GM06990 (cell line): Measurements from ENCODE around the gene DLG2.

Experiments used
- DNase-seq: peaks from one replicate; pipeline ENCODE4 v3.0.0-alpha.2; 2011; ENCODE audit not compliant: insufficient read length; ENCODE audit errors: extremely low read depth
- H3K27me3 ChIP-seq: replicated peaks from 2 replicates; pipeline ENCODE4 v1.6.0; 2011; ENCODE audit warnings: low read length; ENCODE audit not compliant: control insufficient read depth, insufficient read depth
- H3K36me3 ChIP-seq: 2 replicates; pipeline ENCODE4 v1.5.1; 2011; ENCODE audit warnings: low read length; ENCODE audit not compliant: control insufficient read depth, insufficient read depth
- H3K4me3 ChIP-seq: replicated peaks from 2 replicates; pipeline ENCODE4 v1.5.1; 2011; ENCODE audit warnings: low read depth, mild to moderate bottlenecking, control low read depth, low read length
- TF ChIP-seq, protein P1 (sequence below): IDR thresholded peaks from 2 replicates; pipeline ENCODE4 v1.5.1; 2011; ENCODE audit warnings: low read length, control low read depth, mild to moderate bottlenecking, inconsistent platforms; ENCODE audit not compliant: insufficient read depth, poor library complexity, severe bottlenecking

Gene DLG2

DNA sequence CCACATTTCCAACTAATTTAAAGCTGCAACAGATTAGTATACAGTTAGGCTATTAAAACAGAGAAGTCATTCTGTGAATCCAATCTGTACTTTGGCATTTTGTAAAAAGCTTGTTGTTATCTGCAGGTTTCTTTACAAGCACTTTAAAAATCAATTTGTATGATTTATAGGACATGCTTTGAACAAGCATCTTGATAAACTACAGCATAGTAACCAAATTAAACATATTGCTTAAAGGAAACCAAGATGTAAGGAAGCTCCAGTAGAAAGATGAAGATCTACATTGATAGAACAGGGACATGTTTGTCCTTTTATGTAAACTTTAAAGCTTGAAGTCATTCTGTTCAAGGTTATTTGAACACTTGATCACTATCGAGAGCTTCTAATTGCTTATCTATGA lies 1842.7 kb downstream of the DLG2 start:
- Histone ChIP-seq H3K4me3 (no peak overlapping the region), H3K36me3 (no peaks in the 10 kb centered on the region), H3K27me3 (no peaks in the 10 kb centered on the region)
- TF ChIP-seq, protein P1, sequence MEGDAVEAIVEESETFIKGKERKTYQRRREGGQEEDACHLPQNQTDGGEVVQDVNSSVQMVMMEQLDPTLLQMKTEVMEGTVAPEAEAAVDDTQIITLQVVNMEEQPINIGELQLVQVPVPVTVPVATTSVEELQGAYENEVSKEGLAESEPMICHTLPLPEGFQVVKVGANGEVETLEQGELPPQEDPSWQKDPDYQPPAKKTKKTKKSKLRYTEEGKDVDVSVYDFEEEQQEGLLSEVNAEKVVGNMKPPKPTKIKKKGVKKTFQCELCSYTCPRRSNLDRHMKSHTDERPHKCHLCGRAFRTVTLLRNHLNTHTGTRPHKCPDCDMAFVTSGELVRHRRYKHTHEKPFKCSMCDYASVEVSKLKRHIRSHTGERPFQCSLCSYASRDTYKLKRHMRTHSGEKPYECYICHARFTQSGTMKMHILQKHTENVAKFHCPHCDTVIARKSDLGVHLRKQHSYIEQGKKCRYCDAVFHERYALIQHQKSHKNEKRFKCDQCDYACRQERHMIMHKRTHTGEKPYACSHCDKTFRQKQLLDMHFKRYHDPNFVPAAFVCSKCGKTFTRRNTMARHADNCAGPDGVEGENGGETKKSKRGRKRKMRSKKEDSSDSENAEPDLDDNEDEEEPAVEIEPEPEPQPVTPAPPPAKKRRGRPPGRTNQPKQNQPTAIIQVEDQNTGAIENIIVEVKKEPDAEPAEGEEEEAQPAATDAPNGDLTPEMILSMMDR: no peak
- DNase-seq: no peak

DNA sequence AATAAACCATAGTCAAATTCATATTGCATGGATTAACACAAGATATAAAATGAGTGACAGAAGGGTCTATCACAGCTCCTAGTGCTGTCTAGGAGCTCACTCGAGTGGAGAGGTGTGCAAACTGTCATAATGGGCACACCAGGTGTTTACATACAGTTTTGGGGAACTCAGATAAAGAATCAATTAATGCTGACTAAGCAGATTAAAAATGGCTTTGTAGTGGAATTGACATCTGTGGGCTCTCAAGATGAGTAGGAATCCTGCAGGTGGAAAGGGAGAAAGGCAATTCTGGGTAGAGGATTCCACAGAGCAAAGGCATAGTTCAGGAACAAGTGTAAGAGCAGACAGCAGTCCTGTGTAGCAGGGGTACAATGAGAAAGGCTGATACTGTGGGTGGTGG lies 1844.8 kb downstream of the DLG2 start:
- H3K4me3 ChIP-seq: no peak overlapping the region
- no peaks in the 10 kb centered on the region for H3K36me3 ChIP-seq
- TF ChIP-seq, protein P1: no peak
- no peaks in the 10 kb centered on the region for H3K27me3 ChIP-seq
- no peak for DNase-seq

DNA sequence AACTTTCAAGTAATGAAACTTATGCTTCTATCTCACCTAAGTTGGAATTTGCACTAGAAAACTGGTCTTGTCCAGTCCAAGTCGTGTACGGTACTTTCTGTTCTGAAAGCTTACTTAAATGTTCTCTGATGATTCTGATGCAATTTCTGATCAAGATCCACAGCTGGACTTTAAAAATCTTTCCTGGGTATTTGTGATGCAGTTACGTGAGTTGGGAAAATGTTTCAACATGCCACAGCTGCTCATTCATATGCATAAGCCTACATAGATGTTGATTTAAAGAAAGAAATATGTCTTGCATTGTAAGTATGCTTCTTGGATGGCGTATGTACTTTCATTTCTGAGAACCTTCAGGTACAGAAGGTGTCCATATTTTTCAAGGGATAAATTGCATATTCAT lies 1847.3 kb downstream of the DLG2 start:
- no peak for DNase-seq
- H3K4me3 ChIP-seq: no peak overlapping the region
- TF ChIP-seq, protein P1: no peak

DNA sequence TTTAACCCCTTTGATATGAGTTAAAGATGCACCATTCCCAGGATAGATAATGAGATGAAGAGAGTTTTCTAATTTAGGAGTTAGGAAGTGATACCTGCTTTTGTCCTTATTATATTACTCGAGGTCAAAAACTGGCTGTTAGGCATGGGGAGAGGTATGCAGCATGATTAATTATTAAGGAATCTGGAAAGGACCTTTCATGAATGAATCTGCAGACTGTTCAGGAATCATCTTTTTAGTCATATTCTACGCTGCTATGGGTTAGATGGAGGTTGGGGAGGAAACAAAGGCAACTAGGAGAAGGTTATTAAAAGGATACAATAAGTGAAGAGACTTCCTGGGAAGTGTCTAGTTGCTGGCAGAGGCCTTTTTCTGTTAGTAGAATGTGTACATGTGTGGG lies 1848.5 kb downstream of the DLG2 start:
- H3K27me3 ChIP-seq: no peaks in the 10 kb centered on the region
- H3K4me3 ChIP-seq: no peak overlapping the region
- TF ChIP-seq, protein P1: no peak
- no peaks in the 10 kb centered on the region for H3K36me3 ChIP-seq
- no peak for DNase-seq

More for the DNA sequence above, 1847.3 kb downstream of the DLG2 start:
- Histone ChIP-seq H3K36me3 (no peaks in the 10 kb centered on the region), H3K27me3 (no peaks in the 10 kb centered on the region)

DNA sequence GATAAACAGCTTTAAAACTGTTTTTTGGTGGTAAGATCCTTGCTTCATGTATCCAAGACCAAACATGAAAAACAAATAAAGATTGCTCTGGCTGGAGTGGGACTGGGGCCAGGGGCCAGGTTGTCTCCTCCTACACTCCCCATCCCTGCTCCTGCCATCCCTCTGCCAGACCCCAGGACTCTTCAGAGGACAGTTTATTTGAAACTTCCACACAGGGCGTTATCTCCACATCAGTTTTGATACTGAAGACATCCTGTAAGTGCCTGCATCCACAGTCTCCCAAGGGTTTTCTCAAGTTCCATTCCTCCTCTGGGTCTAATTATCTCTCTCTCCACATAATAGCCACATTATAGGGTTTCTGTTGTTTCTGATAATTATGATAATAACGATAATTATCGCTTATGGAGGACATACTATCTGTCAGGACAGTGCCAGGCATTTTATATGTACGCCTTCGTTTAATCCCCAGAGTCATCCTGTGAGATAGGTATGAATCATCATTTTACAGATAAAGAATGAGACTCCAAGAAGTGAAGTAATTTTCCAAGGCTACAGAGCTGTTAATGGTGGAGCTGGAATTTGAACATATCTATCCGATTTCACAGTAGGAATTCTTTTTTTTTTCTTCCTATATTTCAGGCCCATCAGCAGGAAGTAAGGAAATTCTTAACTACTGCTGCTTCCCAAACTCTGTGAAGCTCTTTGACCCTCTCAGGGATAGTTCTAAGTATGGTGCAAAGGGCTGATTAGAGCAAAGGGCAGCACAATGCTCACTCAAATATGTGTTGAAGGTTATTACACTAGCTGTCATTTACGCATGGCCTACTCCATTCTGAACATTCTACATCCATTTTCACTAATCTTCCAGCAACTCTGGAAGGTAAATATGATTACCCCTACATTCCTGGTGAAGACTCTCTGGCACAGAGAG lies 1852.9 kb downstream of the DLG2 start:
- H3K36me3 ChIP-seq: no peaks in the 10 kb centered on the region
- H3K27me3 ChIP-seq: no peaks in the 10 kb centered on the region; the same call in 1 of the 2 replicates
- H3K4me3 ChIP-seq: no peak overlapping the region
- TF ChIP-seq, protein P1: no peak
- DNase-seq: no peak
